NCI-H510A (cell line): ENCODE results near the gene ASCC3.
"Not testable (repeated sequence)": the region's sequence is repeated elsewhere in the genome, so short reads cannot be mapped to it uniquely, and the experiment has no call there.

Experiments used
- DNase-seq: peaks from one replicate; lab custom pipeline; 2025; lab: John Stamatoyannopoulos, UW

Gene ASCC3, protein sequence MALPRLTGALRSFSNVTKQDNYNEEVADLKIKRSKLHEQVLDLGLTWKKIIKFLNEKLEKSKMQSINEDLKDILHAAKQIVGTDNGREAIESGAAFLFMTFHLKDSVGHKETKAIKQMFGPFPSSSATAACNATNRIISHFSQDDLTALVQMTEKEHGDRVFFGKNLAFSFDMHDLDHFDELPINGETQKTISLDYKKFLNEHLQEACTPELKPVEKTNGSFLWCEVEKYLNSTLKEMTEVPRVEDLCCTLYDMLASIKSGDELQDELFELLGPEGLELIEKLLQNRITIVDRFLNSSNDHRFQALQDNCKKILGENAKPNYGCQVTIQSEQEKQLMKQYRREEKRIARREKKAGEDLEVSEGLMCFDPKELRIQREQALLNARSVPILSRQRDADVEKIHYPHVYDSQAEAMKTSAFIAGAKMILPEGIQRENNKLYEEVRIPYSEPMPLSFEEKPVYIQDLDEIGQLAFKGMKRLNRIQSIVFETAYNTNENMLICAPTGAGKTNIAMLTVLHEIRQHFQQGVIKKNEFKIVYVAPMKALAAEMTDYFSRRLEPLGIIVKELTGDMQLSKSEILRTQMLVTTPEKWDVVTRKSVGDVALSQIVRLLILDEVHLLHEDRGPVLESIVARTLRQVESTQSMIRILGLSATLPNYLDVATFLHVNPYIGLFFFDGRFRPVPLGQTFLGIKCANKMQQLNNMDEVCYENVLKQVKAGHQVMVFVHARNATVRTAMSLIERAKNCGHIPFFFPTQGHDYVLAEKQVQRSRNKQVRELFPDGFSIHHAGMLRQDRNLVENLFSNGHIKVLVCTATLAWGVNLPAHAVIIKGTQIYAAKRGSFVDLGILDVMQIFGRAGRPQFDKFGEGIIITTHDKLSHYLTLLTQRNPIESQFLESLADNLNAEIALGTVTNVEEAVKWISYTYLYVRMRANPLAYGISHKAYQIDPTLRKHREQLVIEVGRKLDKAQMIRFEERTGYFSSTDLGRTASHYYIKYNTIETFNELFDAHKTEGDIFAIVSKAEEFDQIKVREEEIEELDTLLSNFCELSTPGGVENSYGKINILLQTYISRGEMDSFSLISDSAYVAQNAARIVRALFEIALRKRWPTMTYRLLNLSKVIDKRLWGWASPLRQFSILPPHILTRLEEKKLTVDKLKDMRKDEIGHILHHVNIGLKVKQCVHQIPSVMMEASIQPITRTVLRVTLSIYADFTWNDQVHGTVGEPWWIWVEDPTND (N-terminal part only)

DNA sequence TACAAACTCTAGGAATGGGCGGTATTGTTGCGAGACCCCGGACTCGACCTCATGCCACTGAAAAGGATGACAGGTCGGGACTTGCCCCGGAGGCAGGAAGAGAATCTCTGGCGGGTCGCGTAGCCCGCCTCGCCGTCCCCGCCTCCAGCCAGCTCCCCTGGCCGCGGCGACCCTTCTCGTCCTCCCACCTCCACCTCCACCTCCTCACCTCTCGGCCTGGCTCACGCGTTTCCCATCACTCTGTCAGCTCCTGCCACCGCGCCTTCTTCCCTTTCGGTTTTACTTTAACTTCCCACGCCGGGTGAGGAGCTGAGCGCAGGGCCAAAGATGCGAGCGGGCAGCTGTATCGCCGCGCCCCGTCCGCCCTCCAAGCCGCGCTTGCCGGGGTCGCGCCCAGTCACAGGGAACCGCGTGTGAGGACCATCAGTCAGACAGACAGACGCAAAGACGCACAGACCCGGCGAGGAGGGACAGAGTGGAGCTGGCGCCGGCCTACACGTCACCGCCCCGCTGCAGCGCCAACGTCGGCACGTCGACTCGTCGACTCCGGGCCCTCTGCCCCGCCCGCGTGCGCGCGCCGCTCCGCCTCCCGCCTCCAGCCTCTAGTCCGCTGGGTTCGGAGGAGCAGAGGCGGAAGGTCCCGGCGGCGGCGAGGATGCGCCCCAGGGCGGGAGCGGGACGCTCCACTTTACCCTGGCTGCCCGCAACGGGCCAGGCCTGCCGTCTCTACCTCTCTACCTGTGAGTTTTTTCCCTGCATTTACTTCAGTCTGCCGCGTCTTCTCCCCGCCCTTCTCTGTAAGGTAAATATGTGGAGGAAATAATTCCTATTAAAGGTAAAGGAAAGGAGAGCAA, at the start of gene ASCC3:
TSS of gene ASCC3 (minus strand) at position 477 of the 854 bp plus-strand sequence. CDS start 13,332 bp downstream, outside the sequence.
- DNase-seq: peak; percentile 74

- no peak for DNase-seq
Observed at GRCh38 chr6:100925749-100926148, 44.6 kb upstream of the ASCC3 start.

GRCh38 chr6:100924534-100925227, 43.6 kb upstream of the ASCC3 start:
- DNase-seq: no peak

DNA sequence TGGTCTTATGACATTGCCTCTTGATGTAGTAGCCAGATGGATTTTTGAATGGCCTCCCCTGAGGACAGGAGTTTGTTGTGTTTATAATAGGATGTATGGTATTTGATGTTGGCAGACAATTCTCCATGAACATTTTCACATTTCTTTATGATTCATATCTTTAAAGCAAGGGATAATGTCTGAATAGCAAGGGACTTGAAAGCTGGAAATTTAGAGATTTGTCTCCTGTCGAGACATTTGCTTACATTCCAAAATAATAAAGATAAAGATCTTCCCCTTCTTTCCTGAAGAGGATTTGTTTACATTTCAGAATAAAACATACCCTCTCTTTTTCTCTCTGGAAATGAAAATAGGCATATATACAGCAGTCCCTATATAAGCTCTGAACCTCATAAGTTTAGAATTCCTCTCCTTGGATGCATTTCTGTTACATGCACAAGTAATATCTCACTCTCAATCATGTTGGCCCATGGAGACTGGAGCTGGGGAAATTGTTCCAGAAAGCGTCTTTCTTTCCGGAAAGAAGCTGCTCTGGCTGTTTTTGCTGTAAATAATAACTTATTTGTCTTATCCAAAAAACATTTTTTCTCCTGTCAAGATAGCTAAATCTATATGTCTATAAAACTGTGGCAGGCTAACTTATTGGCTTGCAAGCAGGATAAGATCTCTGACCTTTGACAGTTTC, 42.5 kb upstream of the ASCC3 start:
- DNase-seq: no peak

GRCh38 chr6:100920028-100920605, 39.0 kb upstream of the ASCC3 start:
- no peak for DNase-seq

DNA sequence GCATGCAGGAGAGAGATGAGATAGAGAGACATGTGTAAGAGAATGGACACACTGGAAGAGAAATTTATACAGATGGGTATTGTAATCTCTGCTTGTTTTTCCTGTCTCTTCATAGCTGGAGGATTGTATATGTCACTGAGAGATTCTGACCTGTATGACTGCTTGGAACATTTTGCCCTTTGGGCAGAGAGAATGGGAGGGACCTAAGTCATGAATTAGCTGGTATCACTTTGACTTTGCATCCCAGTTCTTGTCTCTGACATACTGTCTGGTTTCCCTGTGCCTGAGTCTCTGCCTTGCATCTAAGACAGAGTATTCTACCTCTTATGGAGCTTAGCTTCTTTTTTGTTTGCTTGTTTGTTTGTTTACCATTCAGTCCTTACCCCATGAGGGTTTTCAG, 37.0 kb upstream of the ASCC3 start:
- DNase-seq: no peak

- DNase-seq: no peak
Observed at GRCh38 chr6:100915876-100916275, 34.7 kb upstream of the ASCC3 start.

- DNase-seq: peak; percentile 46
Observed at GRCh38 chr6:100913400-100914276, 32.5 kb upstream of the ASCC3 start.

DNA sequence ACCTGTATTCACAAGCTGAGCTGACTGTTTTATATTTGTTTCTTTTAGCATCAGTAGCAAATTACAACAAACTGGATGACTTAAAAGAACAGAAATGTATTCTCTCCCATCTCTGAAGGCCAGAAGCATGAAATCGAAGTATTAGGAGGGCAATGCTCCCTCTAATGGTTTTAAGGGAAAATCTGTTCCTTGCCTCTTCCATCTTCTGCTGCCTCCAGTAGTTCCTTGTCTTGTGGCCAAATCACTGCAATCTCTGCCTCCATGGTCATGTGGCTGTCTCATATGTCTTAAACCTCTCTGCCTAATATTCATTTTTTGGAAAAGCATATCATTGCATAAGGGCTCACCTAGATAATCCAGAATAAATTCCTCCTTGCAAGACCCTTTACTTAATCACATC, 25.2 kb upstream of the ASCC3 start:
- DNase-seq: no peak

DNA sequence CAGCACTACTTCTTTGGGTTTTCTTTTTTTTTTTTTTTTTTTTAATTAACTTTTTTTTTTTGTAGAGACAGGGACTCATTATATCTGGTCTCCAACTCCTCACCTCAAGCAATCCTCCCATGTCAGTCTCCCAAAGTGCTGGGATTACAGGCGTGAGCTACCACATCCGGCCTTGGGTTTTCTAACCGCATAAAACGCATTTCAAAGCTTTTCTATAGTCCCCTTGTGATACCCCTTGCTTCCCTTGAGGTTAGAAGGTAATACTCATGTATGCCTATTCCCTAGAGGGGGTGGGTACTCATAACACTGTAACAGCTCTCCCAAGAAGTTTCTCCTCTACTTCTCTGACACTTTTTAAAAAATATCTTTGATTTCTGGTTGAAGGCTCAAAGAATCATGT, 23.9 kb upstream of the ASCC3 start:
- DNase-seq: no peak

DNA sequence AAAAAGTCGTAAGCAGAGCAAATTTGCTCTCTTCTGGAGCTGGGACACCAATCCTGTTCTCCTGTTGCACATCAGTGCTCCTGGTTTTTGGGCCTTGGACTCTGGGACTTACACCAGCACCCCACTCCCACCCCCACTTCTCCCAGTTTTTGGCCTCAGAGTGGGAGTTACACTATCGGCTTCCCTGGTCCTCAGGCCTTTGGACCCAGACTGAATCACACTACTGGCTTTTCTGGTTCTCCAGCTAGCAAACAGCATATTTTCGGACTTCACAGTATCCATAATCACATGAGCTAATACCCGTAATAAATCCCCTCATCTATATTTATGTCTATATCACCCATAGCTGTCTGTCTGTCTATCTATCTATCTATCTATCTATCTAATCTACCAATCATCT, 23.2 kb upstream of the ASCC3 start:
- no peak for DNase-seq

DNA sequence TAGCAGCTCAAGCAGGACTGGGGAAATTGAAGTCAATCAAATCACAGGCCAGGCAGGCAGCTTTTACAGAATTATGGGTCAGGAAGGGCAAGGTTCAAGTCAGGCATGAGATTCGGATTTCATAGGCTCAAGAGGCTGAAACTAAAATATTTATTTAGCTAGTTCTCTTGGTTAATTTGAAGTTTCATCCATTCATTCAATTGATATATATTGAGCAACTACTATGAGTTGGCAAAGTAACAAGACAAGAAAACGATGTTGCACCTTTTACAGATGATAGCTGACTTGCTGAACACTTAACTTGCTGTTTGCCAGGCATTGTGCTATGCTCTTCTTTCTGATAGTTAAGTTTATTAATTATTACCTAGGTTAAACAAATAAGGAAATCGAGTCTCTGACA, 20.5 kb upstream of the ASCC3 start:
- DNase-seq: no peak

DNA sequence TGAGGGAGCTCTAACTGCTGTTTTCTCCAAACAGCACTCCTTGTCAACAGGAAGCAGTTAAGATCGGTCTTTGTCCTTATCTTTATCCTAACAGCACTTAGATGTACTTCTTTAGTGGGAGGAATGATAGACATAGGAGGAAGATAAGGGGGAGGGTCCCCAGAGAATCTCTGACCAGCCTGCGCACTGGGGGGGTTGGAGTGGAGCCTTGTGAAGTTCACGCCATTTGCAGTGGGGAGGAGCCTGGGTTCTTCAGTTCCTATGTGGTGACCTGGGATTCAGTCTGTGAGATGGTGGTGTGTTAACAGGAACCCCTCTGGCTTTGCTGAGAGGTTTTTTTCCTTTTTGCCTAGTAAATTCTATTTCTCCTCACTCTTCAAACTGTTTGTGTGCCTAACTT, 18.1 kb upstream of the ASCC3 start:
- no peak for DNase-seq

GRCh38 chr6:100897671-100898070, 16.5 kb upstream of the ASCC3 start:
- no peak for DNase-seq

GRCh38 chr6:100893743-100894142, 12.6 kb upstream of the ASCC3 start:
- DNase-seq: no peak

DNA sequence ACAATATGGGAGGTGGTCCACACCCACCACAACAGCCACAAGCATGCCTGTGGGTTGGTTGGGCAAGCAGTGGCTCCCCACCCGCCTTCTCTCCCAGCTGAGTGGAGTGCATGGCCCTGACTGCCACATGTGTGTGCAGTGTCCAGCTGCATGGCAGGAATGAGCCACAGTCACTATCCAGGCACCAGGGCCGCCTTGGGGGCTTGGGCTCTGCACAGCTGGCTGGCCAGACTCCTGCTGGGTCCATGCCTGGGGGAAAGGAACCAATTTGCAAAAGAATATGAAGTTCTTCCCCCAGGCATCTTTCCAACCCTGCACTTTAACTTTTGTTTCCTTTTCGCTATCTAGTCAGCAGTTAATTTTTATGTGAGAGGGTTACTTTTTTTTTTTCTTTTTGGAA, 11.6 kb upstream of the ASCC3 start:
- DNase-seq: no peak

DNA sequence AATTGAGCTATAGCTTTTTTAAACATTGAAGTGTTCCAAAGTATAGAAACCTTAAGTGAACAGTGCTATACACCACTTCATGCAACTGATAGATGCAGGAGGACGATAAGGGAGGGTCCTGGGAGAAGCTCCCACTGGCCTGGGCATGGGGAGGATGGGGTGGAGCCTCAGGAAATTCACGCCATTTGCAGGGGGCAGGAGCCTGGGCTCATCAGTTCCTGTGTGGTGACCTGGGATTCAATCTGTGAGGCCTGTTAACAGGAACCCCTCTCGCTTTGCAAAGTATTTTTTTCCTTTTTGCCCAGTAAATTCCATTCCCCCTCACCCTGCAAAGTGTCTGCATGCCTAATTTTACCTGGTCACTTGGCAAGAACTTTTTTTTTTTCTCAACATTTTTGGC, 11.0 kb upstream of the ASCC3 start:
- no peak for DNase-seq

DNA sequence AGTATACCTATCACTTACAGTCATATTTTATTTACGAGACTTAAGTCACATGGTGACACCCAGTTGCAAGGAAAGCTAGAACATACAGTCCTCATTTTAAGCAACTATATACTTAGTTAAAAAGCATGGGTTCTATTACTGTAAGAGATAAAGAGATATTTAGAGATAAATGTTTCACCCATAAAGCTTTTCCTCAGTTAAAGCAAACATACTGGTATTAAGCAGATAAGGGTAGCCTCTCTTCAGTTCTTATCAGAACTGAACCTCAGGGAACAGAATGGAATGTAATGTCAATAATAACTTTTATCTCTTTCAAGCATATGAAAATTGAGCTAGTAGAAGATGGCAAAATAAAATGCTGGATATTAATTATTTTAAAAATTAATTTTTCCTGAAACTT, 9.9 kb upstream of the ASCC3 start:
- no peak for DNase-seq

GRCh38 chr6:100890646-100891045, 9.5 kb upstream of the ASCC3 start:
- DNase-seq: not testable (repeated sequence)
